ENCODE data around the gene CNTNAP4. TPM values are rescaled to one million over a fixed set of nuclear protein-coding genes. Genes with fewer than 3 reads are reported as not detected.

The CNTNAP4 gene
- total RNA-seq, 1 experiment from 2014 or later, result not detected

DNA sequence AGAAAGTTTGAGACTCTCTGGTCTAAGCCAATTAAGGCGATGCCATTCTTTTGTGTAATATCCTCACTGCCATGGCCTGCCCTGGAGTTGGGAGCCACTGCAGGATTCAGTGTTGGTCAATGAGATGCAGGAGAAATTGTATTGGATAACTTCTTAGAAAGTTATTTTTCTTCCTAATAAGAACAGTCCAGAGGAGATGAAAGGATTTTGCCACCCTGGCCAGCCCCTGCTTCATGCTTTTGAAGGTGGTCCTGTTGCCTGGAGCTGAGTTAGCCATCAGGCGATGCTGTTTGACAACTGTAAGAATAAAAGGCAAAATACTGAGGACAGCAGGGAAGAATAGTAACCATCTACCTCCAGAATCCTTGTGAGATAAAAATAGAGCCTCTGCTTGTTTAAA lies 35.4 kb upstream of the CNTNAP4 start:
- no peaks in the 10 kb centered on the region for H3K27me3 ChIP-seq (ENCODE audit: insufficient read depth, low read length)
- H3K9ac ChIP-seq (ENCODE audit: low read length), result no peak overlapping the region
- no peaks in the 10 kb centered on the region for H3K36me3 ChIP-seq (ENCODE audit: control insufficient read depth in 1 of 2, insufficient read depth in 2 of 2, low read length in 2 of 2)
- H3K4me2 ChIP-seq (ENCODE audit: low read length), result no peak overlapping the region
- ATAC-seq, result no peak
- BruUV-seq (replicated peaks), result no TSS peak
- TF ChIP-seq SP1 (IDR thresholded peaks at IDR 0.05; ENCODE audit: low read depth), result no peak
- TF ChIP-seq, protein P1, sequence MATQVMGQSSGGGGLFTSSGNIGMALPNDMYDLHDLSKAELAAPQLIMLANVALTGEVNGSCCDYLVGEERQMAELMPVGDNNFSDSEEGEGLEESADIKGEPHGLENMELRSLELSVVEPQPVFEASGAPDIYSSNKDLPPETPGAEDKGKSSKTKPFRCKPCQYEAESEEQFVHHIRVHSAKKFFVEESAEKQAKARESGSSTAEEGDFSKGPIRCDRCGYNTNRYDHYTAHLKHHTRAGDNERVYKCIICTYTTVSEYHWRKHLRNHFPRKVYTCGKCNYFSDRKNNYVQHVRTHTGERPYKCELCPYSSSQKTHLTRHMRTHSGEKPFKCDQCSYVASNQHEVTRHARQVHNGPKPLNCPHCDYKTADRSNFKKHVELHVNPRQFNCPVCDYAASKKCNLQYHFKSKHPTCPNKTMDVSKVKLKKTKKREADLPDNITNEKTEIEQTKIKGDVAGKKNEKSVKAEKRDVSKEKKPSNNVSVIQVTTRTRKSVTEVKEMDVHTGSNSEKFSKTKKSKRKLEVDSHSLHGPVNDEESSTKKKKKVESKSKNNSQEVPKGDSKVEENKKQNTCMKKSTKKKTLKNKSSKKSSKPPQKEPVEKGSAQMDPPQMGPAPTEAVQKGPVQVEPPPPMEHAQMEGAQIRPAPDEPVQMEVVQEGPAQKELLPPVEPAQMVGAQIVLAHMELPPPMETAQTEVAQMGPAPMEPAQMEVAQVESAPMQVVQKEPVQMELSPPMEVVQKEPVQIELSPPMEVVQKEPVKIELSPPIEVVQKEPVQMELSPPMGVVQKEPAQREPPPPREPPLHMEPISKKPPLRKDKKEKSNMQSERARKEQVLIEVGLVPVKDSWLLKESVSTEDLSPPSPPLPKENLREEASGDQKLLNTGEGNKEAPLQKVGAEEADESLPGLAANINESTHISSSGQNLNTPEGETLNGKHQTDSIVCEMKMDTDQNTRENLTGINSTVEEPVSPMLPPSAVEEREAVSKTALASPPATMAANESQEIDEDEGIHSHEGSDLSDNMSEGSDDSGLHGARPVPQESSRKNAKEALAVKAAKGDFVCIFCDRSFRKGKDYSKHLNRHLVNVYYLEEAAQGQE (IDR thresholded peaks at IDR 0.05; ENCODE audit: low read depth), result no peak
- no peak for TF ChIP-seq YY1 (IDR thresholded peaks at IDR 0.05; ENCODE audit: extremely low read depth, insufficient replicate concordance, low read depth, low read length)
- TF ChIP-seq SRF (IDR thresholded peaks at IDR 0.05; ENCODE audit: low read depth), result no peak
- no peak for TF ChIP-seq EZH2phosphoT487 (IDR thresholded peaks at IDR 0.05; ENCODE audit: borderline replicate concordance)
- TF ChIP-seq, protein P2, sequence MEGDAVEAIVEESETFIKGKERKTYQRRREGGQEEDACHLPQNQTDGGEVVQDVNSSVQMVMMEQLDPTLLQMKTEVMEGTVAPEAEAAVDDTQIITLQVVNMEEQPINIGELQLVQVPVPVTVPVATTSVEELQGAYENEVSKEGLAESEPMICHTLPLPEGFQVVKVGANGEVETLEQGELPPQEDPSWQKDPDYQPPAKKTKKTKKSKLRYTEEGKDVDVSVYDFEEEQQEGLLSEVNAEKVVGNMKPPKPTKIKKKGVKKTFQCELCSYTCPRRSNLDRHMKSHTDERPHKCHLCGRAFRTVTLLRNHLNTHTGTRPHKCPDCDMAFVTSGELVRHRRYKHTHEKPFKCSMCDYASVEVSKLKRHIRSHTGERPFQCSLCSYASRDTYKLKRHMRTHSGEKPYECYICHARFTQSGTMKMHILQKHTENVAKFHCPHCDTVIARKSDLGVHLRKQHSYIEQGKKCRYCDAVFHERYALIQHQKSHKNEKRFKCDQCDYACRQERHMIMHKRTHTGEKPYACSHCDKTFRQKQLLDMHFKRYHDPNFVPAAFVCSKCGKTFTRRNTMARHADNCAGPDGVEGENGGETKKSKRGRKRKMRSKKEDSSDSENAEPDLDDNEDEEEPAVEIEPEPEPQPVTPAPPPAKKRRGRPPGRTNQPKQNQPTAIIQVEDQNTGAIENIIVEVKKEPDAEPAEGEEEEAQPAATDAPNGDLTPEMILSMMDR (IDR thresholded peaks at IDR 0.05 in 2 of 3, conservative IDR thresholded peaks at IDR 0.05 in 1 of 3; ENCODE audit: borderline replicate concordance in 1 of 3, insufficient read depth in 1 of 3, low read depth in 2 of 3, low read length in 2 of 3), result no peak
- no peak for TF ChIP-seq CEBPB (IDR thresholded peaks at IDR 0.05; ENCODE audit: low read depth)
- TF ChIP-seq POLR2A (IDR thresholded peaks at IDR 0.05; ENCODE audit: borderline replicate concordance, extremely low read depth, insufficient read depth, insufficient read length), result no peak
- no peak for DNase-seq (ENCODE audit: low read depth, low spot score)
- intact Hi-C loops (cut with micrococcal nuclease), result no loop called here
- H4K20me1 ChIP-seq (ENCODE audit: insufficient read depth), result no peaks in the 10 kb centered on the region
- no peaks in the 10 kb centered on the region for H3K79me2 ChIP-seq (ENCODE audit: insufficient read depth, low read length)
- no peak overlapping the region for H3K27ac ChIP-seq (ENCODE audit: low read depth, low read length)
- H3K9me2 ChIP-seq (ENCODE audit: insufficient read depth), result no peaks in the 10 kb centered on the region
- no peak overlapping the region for H3K4me3 ChIP-seq (replicated peaks in 1 of 2; ENCODE audit: low read depth in 1 of 2, low read length in 2 of 2)
- RAD21 ChIA-PET (ENCODE audit: low non-redundant PET in 1 of 2, low total read pairs in 2 of 2, uncharacterized antibody in 2 of 2, unreplicated experiment in 2 of 2), result no interaction called here
- H3K4me1 ChIP-seq (ENCODE audit: control insufficient read depth in 1 of 2, insufficient read depth in 2 of 2, low read length in 2 of 2), result no peaks in the 10 kb centered on the region; a peak in 1 of 4 replicates
- no peaks in the 10 kb centered on the region; a peak in 2 of 4 replicates for H3K9me3 ChIP-seq (ENCODE audit: control insufficient read depth in 1 of 2, insufficient read depth in 1 of 2, low read depth in 1 of 2, low read length in 2 of 2)
- POLR2A ChIA-PET, result no interaction called here
- H2AFZ ChIP-seq (ENCODE audit: low read depth, low read length, poor library complexity, severe bottlenecking), result no peak overlapping the region
- CTCF ChIA-PET, result no interaction called here

Data from HCT116 (cell line).